Uterus (tissue), 4 donors: ENCODE data around the gene DUSP9. TPM values are rescaled to one million over a fixed set of nuclear protein-coding genes. Genes with fewer than 3 reads are reported as not detected.
A peak's percentile ranks its signal among the peaks of the same experiment; 100 is the strongest.

ENCODE experiments used
- DNase-seq, 2 donors: peaks; one replicate each; pipeline ENCODE4 v3.0.0-alpha.2; 2019 to 2020
- H3K27ac ChIP-seq, 2 donors: fragments of 200-600 bp; sonication (generic); 1 replicate in 1 of 2; 2 replicates in 1 of 2; pipeline ENCODE4 v1.5.1; 2016 to 2018
- H3K27me3 ChIP-seq, 2 donors: fragments of 200-600 bp; sonication (generic); one replicate each; pipeline ENCODE4 v1.5.1; 2018 to 2019; ENCODE audit warnings: control low read depth in 1 of 2
- H3K36me3 ChIP-seq, 2 donors: fragments of 200-600 bp; sonication (generic); one replicate each; pipeline ENCODE4 v1.5.1; 2019; ENCODE audit warnings: control low read depth in 1 of 2
- H3K4me1 ChIP-seq, 2 donors: fragments of 200-600 bp; sonication (generic); one replicate each; pipeline ENCODE4 v1.5.1; 2018 to 2019; ENCODE audit warnings: control low read depth in 1 of 2
- H3K4me3 ChIP-seq, 2 donors: fragments of 200-600 bp; sonication (generic); 1 replicate in 1 of 2; 2 replicates in 1 of 2; pipeline ENCODE4 v1.5.1; 2018 to 2019; ENCODE audit warnings: mild to moderate bottlenecking in 1 of 2
- H3K9me3 ChIP-seq, 2 donors: fragments of 200-600 bp; sonication (generic); one replicate each; pipeline ENCODE4 v1.5.1; 2019; ENCODE audit warnings: control low read depth in 1 of 2
- POLR2A ChIP-seq, 2 donors: fragments of 450-650 bp; IDR thresholded peaks; one replicate each; pipeline ENCODE4 v1.6.1; 2016; ENCODE audit warnings: antibody characterized with exemption in 2 of 2, mild to moderate bottlenecking in 1 of 2, moderate library complexity in 1 of 2
- intact Hi-C: fragments of 100-400 bp; cut with DNase I; formaldehyde crosslinking; loops from one replicate; pipeline ENCODE4 v1.15.1; 2023; ENCODE audit warnings: low total_unique reads
- total RNA-seq, 4 donors: library from RNA; depleted of rRNA in 3 of 4; stranded (reverse); fragments of >200 nt in 3 of 4; gene quantifications; one replicate each; pipeline versions ENCODE4 v1.1.0 to v1.2.4, GENCODE V29; 2014 to 2023
- TF ChIP-seq, protein P1 (sequence below), 4 experiments: fragments of 200-600 bp in 2 of 4; fragments of 450-650 bp in 2 of 4; sonication (generic) in 2 of 4; IDR thresholded peaks; one replicate each; pipeline ENCODE4 v1.5.1; 2016 to 2019; ENCODE audit warnings: antibody characterized with exemption in 4 of 4, mild to moderate bottlenecking in 2 of 4, moderate library complexity in 1 of 4
- donor health status: DM: yes; HTN: yes; CAD: no.

Gene DUSP9
- under 1 TPM in 1 of 4 donors, not detected in 3; 0.21 TPM for total RNA-seq

DNA sequence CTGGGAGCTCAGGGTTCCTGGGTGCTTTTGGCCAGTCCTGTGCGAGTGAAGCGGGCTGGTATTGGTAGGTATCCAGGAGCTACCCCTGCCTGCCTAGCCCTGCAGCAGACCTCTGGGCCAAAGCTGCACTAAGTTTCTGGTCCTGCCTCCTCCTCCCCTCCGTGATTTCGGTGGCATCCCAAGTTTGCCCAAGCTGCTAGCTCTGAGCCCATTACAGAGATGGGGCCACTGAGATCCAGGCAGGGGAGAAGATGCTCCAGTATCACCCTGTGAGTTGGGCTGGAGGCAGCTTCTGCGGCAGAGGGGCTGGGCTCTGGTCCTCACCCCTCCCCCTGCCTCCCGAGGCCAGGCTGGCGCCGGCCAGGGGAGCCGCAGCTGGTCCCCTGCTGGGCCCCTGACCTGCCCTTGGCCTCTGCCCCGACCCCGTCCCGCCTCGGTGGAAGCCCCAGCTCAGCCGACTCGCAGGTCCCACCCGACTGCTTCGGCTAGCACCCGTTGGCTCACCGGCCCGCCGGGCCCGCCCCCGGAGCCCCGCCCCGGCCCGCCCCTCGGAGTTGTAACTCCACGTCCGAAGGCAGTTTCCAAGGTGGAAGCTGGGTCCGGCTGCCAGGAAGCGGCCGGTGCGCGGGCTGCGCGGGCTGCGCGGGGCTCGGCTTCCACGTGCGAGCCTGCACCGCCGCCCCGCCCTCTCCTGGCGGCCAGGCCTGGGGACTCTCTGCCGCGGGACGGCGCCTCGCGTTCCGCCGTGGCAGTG, at the start of gene DUSP9:
Gene DUSP9 (plus strand): TSS at position 584 of the 754 bp plus-strand sequence. CDS start 751 bp downstream, outside the sequence.
- H3K27me3 ChIP-seq = peaks cover 0 to 20% of the 10 kb centered on the region in 2 donors
- DNase-seq = peak; percentile 4 to 13
- H3K4me3 ChIP-seq = no peak within 1 kb of the TSS
- no peaks in the 10 kb centered on the region for H3K9me3 ChIP-seq
- TF ChIP-seq, protein P1, sequence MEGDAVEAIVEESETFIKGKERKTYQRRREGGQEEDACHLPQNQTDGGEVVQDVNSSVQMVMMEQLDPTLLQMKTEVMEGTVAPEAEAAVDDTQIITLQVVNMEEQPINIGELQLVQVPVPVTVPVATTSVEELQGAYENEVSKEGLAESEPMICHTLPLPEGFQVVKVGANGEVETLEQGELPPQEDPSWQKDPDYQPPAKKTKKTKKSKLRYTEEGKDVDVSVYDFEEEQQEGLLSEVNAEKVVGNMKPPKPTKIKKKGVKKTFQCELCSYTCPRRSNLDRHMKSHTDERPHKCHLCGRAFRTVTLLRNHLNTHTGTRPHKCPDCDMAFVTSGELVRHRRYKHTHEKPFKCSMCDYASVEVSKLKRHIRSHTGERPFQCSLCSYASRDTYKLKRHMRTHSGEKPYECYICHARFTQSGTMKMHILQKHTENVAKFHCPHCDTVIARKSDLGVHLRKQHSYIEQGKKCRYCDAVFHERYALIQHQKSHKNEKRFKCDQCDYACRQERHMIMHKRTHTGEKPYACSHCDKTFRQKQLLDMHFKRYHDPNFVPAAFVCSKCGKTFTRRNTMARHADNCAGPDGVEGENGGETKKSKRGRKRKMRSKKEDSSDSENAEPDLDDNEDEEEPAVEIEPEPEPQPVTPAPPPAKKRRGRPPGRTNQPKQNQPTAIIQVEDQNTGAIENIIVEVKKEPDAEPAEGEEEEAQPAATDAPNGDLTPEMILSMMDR (IDR thresholded peaks at IDR 0.05) = no peak
- no peak for TF ChIP-seq POLR2A (IDR thresholded peaks at IDR 0.05)
- peaks cover 0 to 4% of the 10 kb centered on the region in 2 donors for H3K4me1 ChIP-seq
- intact Hi-C loops = no loop called here
- no peak within 1 kb of the TSS for H3K27ac ChIP-seq
- H3K36me3 ChIP-seq = no peaks in the 10 kb centered on the region

DNA sequence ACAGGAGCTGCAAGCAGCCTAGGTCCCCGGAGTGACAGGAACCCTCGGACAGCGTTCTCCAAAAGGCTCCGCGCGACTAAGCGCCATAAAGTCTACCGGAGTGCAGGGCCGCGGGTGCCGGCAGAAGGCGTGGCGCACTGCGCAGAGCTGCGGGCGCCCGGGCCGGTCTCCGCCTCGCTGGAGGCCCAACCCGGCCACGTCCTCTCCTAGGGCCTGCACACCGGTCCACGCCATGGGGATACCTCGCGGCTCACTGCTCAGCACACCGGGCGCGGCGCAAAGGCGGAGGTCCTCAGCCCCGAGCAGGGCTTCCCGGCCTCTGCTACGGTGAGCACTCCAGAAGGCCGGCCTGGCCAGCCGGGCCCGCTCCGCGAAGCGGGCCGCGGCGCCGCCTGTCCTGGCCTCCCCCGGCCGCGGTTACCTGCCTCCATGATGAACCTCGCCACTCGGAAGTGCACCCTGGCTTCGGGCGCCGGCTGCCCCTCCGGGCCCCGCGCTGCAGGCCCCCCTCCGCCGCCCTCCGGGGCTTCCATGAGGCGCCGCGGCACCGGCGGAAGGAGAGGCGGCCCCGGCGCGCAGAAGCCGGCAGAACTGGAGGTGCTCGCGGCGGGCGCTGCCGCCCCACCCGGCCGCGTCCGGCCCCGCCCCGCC, 48.3 kb upstream of the DUSP9 start, which contains the start of gene CCNQ:
Gene CCNQ (minus strand): TSS at position 599 of the 651 bp plus-strand sequence. CDS start 66 bp downstream, at position 533.
- Histone ChIP-seq H3K27ac (peak within 1 kb of the TSS; percentile 55 to 80), H3K4me1 (no peaks in the 10 kb centered on the region), H3K9me3 (no peaks in the 10 kb centered on the region), H3K4me3 (peak within 1 kb of the TSS; percentile 61 to 74), H3K36me3 (no peaks in the 10 kb centered on the region), H3K27me3 (no peaks in the 10 kb centered on the region)
- DNase-seq = no peak
- peak in 1 of 2 donors; percentile 20 for TF ChIP-seq POLR2A (IDR thresholded peaks at IDR 0.05)
- TF ChIP-seq, protein P1 (IDR thresholded peaks at IDR 0.05) = no peak
- intact Hi-C loops = no loop called here

DNA sequence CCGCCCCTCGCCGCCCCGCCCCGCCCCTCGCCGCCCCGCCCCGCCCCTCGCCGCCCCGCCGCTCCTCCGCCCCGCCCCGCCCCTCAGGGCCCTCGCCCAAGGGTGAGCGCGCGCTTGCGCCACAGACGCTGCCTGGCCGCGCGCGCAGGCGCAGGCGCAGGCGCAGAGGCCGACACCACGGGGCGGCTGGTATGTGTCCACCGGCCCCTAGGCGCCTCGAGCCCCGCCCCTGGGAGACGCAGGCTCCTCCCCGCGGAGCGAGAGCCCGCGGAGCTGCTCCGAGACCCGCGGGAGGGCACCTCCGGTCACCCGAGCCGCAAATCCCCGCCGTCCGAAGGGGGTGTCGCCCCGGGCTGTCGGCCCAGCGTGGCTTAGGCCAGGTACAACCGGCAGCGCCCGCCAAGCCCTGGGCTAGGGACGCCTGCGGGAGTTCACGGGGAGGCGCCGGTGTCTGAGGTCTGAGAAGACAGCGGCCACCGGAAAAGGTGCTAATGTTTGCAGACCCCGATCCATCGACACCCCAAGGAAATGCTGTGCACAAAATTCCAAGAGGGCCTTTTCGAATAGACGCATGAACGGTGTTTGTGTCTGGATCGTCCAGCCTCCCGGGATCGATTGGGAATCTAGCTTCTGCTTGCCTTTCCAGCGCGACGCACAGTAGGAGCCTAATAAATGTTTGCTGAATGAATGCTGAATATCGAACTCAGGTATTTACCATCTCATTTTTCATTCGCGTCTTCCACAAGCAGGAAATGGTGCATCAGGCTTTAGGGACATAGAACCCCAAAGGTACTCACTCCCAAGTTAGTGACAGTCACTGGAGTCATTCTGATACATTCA, 47.6 kb upstream of the DUSP9 start:
- DNase-seq = peak; percentile 86 to 88
- intact Hi-C loops = no loop called here
- no peaks in the 10 kb centered on the region for H3K36me3 ChIP-seq
- peak in 1 of 2 donors; percentile 23 for TF ChIP-seq POLR2A (IDR thresholded peaks at IDR 0.05)
- TF ChIP-seq, protein P1 (IDR thresholded peaks at IDR 0.05) = no peak
- peak overlapping the region; percentile 61 to 66 for H3K4me3 ChIP-seq
- no peaks in the 10 kb centered on the region for H3K9me3 ChIP-seq
- H3K27ac ChIP-seq = peak overlapping the region; percentile 55 to 80
- H3K4me1 ChIP-seq = no peaks in the 10 kb centered on the region
- no peaks in the 10 kb centered on the region for H3K27me3 ChIP-seq

DNA sequence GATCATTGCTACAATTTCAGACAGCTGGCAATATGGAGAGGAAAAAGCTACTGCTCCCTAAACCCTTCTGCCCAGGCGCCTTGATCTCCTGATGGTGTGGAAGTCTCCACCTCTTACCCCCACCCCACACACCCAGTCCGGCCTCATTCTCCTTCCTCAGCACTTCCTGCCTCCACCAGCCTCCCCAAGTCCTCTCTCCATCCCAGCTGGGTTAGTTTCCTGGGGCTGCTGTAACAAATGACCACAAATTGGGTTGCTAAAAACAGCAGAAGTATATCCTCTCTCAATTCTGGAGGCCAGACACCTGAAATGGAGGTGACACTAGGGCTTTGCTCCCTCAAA, 47.0 kb upstream of the DUSP9 start:
- H3K27ac ChIP-seq = no peak overlapping the region

More for the DNA sequence above, 47.0 kb upstream of the DUSP9 start:
- Histone ChIP-seq H3K27me3 (no peaks in the 10 kb centered on the region), H3K4me1 (no peaks in the 10 kb centered on the region), H3K9me3 (no peaks in the 10 kb centered on the region), H3K4me3 (peak overlapping the region; percentile 61 to 66), H3K36me3 (no peaks in the 10 kb centered on the region)
- TF ChIP-seq POLR2A (IDR thresholded peaks at IDR 0.05) = no peak
- TF ChIP-seq, protein P1 (IDR thresholded peaks at IDR 0.05) = no peak
- intact Hi-C loops = no loop called here
- no peak for DNase-seq
